Body of pancreas (tissue), 4 donors: Measurements from ENCODE around the gene HLA-B. TPM values are rescaled to one million over a fixed set of nuclear protein-coding genes. Genes with fewer than 3 reads are reported as not detected.

ENCODE experiments used
- ATAC-seq: fragments of 150-250 bp; one replicate; pipeline ENCODE4 v1.9.1; 2016
- DNase-seq, 4 donors: peaks; one replicate each; pipeline ENCODE4 v3.0.0-alpha.2; 2019
- H3K27ac ChIP-seq, 4 donors: fragments of 200-600 bp; sonication (generic); 1 replicate in 3 of 4; 2 replicates in 1 of 4; pipeline versions ENCODE4 v1.5.1 to v1.6.1; 2016 to 2019; ENCODE audit warnings: mild to moderate bottlenecking in 1 of 4, mixed read lengths in 1 of 4, moderate library complexity in 1 of 4
- H3K27me3 ChIP-seq, 2 donors: fragments of 200-600 bp; sonication (generic); one replicate each; pipeline ENCODE4 v1.6.0; 2016; ENCODE audit warnings: mild to moderate bottlenecking in 1 of 2
- H3K36me3 ChIP-seq, 2 donors: fragments of 200-600 bp; sonication (generic); replicated peaks in 1 of 2; 2 replicates each; pipeline ENCODE4 v1.5.1; 2016; ENCODE audit warnings: low read depth in 2 of 2; ENCODE audit not compliant: insufficient read depth in 1 of 2
- H3K4me1 ChIP-seq: fragments of 200-600 bp; sonication (generic); one replicate; pipeline ENCODE4 v1.6.0; 2016
- H3K4me3 ChIP-seq, 2 donors: fragments of 200-600 bp; sonication (generic); 1 replicate in 1 of 2; 2 replicates in 1 of 2; pipeline ENCODE4 v1.5.1; 2016 to 2019
- H3K9me3 ChIP-seq, 3 donors: fragments of 200-600 bp; sonication (generic); 1 replicate in 2 of 3; 2 replicates in 1 of 3; pipeline ENCODE4 v1.5.1; 2016
- POLR2A ChIP-seq, 3 donors: fragments of 450-650 bp; IDR thresholded peaks; one replicate each; pipeline ENCODE4 v1.6.1; 2016; ENCODE audit warnings: antibody characterized with exemption in 3 of 3, mild to moderate bottlenecking in 2 of 3
- WGBS, 2 donors: methylation state at CpG; one replicate each; pipeline ENCODE4 v1.1.5; 2017; 5-methylcytosine and 5-hydroxymethylcytosine counted together
- intact Hi-C: fragments of 100-400 bp; cut with DNase I; formaldehyde crosslinking; loops from one replicate; pipeline ENCODE4 v1.15.1; 2023
- total RNA-seq, 2 donors: library from RNA; depleted of rRNA; stranded (reverse); fragments of >200 nt; gene quantifications; one replicate each; pipeline ENCODE4 v1.1.0, GENCODE V29; 2016
- TF ChIP-seq, protein P1 (sequence below), 7 experiments: fragments of 450-650 bp in 4 of 7; fragments of 200-600 bp in 3 of 7; sonication (generic) in 3 of 7; IDR thresholded peaks; one replicate each; pipeline ENCODE4 v1.5.1; 2016 to 2019; ENCODE audit warnings: antibody characterized with exemption in 7 of 7

HLA-B gene
- total RNA-seq, 2 donors from 2014 or later, result 316 to 342 TPM

DNA sequence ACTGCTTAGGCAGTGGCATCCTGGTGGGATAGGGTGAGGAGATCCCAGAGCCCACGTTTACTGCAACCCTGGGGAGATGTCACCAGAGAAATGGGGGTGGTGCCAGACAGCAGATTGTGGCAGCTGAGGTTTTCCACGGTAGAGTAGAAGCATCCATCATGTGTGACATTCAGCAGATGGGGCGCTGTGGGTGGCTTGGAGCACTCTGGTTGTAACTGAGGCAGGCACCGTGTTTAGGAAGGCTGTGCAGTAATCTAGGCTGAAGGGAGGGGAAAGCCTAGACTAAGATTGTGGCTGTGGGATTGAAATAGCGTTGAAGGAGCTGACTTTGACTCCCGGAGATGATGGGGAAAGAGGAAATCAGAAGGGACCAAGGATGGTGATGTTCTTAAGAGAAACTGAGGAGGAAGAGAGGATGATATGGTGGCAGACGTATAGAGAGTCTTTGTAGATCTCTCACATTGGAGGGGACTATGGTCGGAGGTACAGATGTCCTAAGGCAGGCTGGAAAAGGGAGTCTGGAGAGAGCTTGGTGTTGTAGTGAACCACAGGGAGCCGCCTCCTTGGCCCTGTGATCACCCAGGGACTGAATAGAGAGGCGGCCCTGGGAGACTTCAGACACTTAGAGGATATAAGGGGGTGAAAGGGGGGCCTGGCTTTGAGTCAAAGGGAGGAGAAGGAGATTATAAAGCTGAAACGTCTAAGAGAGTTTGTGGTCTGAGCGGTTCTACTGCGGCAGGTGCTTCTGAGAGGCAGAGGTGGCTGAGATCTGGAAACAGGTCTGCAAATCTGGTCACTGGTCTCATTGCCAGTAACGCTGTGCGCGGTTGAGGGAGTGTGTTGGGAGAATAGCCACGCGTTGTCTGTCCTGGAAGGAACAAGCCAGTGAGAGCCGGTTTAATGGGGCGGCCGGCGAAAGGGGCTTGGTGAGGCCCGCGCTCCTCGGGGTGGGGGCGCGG is 45.6 kb upstream of the HLA-B start:
- intact Hi-C loops, result no loop called here
- Histone ChIP-seq H3K9me3 (no peaks in the 10 kb centered on the region), H3K4me1 (peaks cover 46% of the 10 kb centered on the region), H3K27ac (peak overlapping the region; percentile 44 to 99 (median 98)), H3K36me3 (no peaks in the 10 kb centered on the region), H3K4me3 (peak overlapping the region; percentile 28 to 29), H3K27me3 (no peaks in the 10 kb centered on the region)
- WGBS, 2 donors, result 6 to 7% methylated on average over 21 to 27 of the region's 27 CpGs
- DNase-seq, result peak; percentile 22 to 39 (median 26)
- ATAC-seq, result no peak
- TF ChIP-seq, protein P1, sequence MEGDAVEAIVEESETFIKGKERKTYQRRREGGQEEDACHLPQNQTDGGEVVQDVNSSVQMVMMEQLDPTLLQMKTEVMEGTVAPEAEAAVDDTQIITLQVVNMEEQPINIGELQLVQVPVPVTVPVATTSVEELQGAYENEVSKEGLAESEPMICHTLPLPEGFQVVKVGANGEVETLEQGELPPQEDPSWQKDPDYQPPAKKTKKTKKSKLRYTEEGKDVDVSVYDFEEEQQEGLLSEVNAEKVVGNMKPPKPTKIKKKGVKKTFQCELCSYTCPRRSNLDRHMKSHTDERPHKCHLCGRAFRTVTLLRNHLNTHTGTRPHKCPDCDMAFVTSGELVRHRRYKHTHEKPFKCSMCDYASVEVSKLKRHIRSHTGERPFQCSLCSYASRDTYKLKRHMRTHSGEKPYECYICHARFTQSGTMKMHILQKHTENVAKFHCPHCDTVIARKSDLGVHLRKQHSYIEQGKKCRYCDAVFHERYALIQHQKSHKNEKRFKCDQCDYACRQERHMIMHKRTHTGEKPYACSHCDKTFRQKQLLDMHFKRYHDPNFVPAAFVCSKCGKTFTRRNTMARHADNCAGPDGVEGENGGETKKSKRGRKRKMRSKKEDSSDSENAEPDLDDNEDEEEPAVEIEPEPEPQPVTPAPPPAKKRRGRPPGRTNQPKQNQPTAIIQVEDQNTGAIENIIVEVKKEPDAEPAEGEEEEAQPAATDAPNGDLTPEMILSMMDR (IDR thresholded peaks at IDR 0.05), result no peak

DNA sequence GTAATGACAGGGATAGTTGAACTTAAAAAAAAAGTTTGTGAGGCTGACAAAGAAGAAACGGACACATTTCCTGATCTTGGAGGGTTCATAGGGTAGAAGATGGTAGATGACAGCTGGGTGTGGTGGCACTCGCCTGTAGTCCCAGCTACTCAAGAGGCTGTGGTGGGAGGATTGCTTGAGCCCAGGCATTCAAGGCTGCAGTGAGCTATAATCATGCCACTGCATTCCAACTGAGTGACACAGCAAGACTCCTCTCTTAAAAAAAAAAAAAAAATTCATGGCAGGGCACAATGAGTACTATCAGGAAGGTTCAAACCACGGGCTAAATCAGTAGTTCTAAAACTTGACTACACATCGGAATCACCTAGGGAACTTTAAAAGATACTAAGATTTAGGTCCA is 44.4 kb upstream of the HLA-B start:
- ATAC-seq (peak; percentile 5), DNase-seq (peak; percentile 51 to 64 (median 60))
- H3K4me3 ChIP-seq, result no peak overlapping the region
- H3K27me3 ChIP-seq, result no peaks in the 10 kb centered on the region
- TF ChIP-seq, protein P1 (IDR thresholded peaks at IDR 0.05), result no peak
- TF ChIP-seq POLR2A (IDR thresholded peaks at IDR 0.05), result peak in 2 of 3 donors; percentile 39 to 71
- no peaks in the 10 kb centered on the region for H3K36me3 ChIP-seq
- H3K27ac ChIP-seq, result peak overlapping the region in 3 of 4 donors; percentile 97 to 99 (median 98)
- H3K4me1 ChIP-seq, result peaks cover 51% of the 10 kb centered on the region
- WGBS, 2 donors, result 34 to 48% methylated on average over 4 of the region's 4 CpGs
- intact Hi-C loops, result no loop called here
- no peaks in the 10 kb centered on the region for H3K9me3 ChIP-seq

DNA sequence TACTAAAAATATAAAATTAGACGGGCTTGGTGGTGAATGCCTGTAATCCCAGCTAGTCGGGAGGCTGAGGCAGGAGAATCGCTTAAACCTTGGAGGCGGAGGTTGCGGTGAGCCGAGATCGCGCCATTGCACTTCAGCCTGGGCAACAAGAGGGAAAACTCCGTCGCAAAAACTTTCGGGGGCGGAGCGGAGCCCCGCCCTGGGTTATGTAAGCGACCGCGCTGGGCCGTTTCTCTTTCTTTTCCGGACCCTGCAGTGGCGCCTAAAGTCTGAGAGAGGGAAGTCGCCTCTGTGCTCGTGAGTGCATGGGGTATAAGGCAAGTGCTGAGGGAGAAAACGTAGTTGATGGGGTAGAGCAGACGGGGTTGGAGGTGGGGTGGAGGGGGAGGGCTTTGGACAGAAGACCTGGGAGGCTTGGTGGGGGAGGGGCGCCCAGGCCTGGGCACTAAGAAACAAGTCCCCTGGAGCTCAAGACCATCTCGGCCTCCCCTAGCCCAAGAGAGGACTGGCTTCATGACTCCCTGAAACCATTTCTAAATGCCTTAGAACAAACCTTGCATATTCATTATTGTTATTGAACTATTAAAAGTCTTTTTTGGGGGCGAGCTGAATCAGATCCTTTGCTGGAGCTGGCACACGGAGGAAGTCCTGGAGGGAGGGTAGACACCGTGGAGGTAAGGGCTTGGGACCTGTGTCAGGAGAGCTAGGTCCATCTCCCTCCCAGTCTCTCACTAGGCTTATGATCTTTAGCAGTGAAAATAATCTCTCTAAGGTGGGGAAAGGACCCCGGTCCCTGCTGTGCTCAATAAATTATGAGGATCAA is 43.7 kb upstream of the HLA-B start:
- ATAC-seq (peak; percentile 47), DNase-seq (peak; percentile 74 to 83 (median 78))
- peak in 2 of 3 donors; percentile 41 to 47 for TF ChIP-seq POLR2A (IDR thresholded peaks at IDR 0.05)
- TF ChIP-seq, protein P1 (IDR thresholded peaks at IDR 0.05), result no peak
- WGBS, 2 donors, result 2 to 3% methylated on average over 25 to 30 of the region's 30 CpGs
- Histone ChIP-seq H3K4me3 (peak overlapping the region; percentile 26 to 40), H3K9me3 (no peaks in the 10 kb centered on the region), H3K36me3 (no peaks in the 10 kb centered on the region), H3K4me1 (peaks cover 53% of the 10 kb centered on the region), H3K27me3 (no peaks in the 10 kb centered on the region), H3K27ac (peak overlapping the region; percentile 95 to 99 (median 98))
- intact Hi-C loops, result no loop called here

DNA sequence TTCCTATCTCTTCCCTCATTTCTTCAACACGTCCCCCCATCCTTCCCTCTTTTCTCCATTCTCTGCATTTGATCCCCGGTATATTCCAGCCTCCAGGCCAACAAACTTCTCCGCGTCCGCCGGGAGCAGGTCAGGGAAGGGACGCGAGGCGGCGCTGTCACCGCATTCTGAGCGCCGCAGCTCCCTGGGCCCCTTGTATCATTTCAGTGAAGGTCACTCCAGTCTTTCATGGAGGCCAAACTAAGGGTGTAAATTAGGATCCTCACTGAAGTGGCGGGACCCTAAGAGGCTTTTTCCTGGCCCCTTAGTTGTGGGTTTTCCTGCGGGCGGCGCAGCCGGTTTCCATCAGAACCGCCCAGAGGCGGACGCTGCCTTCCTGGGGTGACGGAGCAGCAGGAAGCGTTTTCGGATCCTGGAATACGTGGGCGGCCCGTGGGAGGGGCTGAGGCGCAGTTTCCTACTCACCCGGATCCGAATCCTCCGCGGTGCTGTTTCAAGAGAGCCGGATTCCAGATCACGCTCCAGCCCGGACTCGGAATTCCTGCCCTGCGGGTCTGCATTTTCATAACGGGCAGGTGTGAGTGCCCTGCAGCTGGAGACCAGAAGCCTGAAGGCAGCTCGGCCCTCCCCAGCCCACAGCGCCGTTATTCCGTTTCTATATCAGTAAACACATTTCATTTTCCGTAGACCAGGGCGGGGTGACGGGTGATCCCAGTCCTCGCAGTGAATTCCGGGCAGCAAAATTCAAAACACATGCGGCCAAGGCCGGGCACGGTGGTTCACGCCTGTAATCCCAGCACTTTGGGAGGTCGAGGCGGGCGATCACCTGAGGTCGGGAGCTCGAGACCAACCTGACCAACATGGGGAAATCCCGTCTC is 42.8 kb upstream of the HLA-B start:
- Histone ChIP-seq H3K9me3 (no peaks in the 10 kb centered on the region), H3K36me3 (no peaks in the 10 kb centered on the region), H3K4me1 (peaks cover 53% of the 10 kb centered on the region), H3K27me3 (no peaks in the 10 kb centered on the region), H3K4me3 (peak overlapping the region; percentile 26 to 40), H3K27ac (peak overlapping the region; percentile 95 to 99 (median 98))
- DNase-seq, result peak; percentile 92 to 95 (median 93)
- ATAC-seq, result peak; percentile 79
- intact Hi-C loops, result loop anchor here (5.0 kb wide), 1 partner anchor 42 kb away; no protein-coding TSS in a partner anchor
- WGBS, 2 donors, result 1% methylated on average over 34 to 57 of the region's 57 CpGs
- TF ChIP-seq, protein P1 (IDR thresholded peaks at IDR 0.05), result peak; percentile 80 to 98 (median 87)
- peak; percentile 33 to 81 (median 65) for TF ChIP-seq POLR2A (IDR thresholded peaks at IDR 0.05)
